LHCN-M2 (cell line): ENCODE results near the gene ELN. TPM values are rescaled to one million over a fixed set of nuclear protein-coding genes. Genes with fewer than 3 reads are reported as not detected.

ENCODE experiments used
- DNase-seq: peaks from one replicate; pipeline ENCODE4 v3.0.0-alpha.2; 2012; ENCODE audit warnings: low read depth
- total RNA-seq: library from RNA; depleted of rRNA; stranded (reverse); fragments of >200 nt; gene quantifications from 2 replicates; pipeline ENCODE4 v1.2.3, GENCODE V29; 2014

The ELN gene
- total RNA-seq, 1 experiment from 2014 or later: 3.3 TPM

- DNase-seq: no peak
These were observed 32.0 kb downstream of the ELN start for GRCh38 chr7:74059681-74060588.

- peak; percentile 92 for DNase-seq
These were observed 34.0 kb downstream of the ELN start for GRCh38 chr7:74061840-74062539.

GRCh38 chr7:74063223-74063641 is 35.3 kb downstream of the ELN start:
- no peak for DNase-seq

- no peak for DNase-seq
These were observed 35.7 kb downstream of the ELN start for GRCh38 chr7:74063646-74064045.

- no peak for DNase-seq
These were observed 36.7 kb downstream of the ELN start for GRCh38 chr7:74064696-74065095.

- no peak for DNase-seq
These were observed 38.7 kb downstream of the ELN start for GRCh38 chr7:74066626-74067025.

- no peak for DNase-seq
These were observed 40.6 kb downstream of the ELN start for GRCh38 chr7:74068378-74069085.

GRCh38 chr7:74069086-74069541 is 41.1 kb downstream of the ELN start:
- DNase-seq: no peak

- DNase-seq: no peak
These were observed 42.0 kb downstream of the ELN start for GRCh38 chr7:74069790-74070618.

- no peak for DNase-seq
These were observed 42.6 kb downstream of the ELN start for GRCh38 chr7:74070619-74070921.

GRCh38 chr7:74071121-74071520 is 43.1 kb downstream of the ELN start:
- no peak for DNase-seq

GRCh38 chr7:74074770-74075169 is 46.8 kb downstream of the ELN start:
- DNase-seq: no peak

- DNase-seq: no peak
These were observed 50.5 kb downstream of the ELN start for GRCh38 chr7:74078461-74078860.

GRCh38 chr7:74082770-74083116 is 54.8 kb downstream of the ELN start:
- no peak for DNase-seq

GRCh38 chr7:74083117-74083876 is 55.3 kb downstream of the ELN start, which contains the start of gene LIMK1:
Gene LIMK1, plus strand, starts transcription at chr7:74083804. Its CDS starts 187 bp downstream, at chr7:74083991.
- peak; percentile 81 for DNase-seq

GRCh38 chr7:74083928-74084721 is 56.2 kb downstream of the ELN start:
- DNase-seq: peak; percentile 75

GRCh38 chr7:74084722-74085578 is 57.0 kb downstream of the ELN start:
- peak; percentile 30 for DNase-seq

GRCh38 chr7:74087791-74088453 is 59.9 kb downstream of the ELN start:
- DNase-seq: no peak
